ENCODE measurements around the gene TAP1.
"Not testable (repeated sequence)": the region's sequence is repeated elsewhere in the genome, so short reads cannot be mapped to it uniquely, and the experiment has no call there.

Gene TAP1, protein sequence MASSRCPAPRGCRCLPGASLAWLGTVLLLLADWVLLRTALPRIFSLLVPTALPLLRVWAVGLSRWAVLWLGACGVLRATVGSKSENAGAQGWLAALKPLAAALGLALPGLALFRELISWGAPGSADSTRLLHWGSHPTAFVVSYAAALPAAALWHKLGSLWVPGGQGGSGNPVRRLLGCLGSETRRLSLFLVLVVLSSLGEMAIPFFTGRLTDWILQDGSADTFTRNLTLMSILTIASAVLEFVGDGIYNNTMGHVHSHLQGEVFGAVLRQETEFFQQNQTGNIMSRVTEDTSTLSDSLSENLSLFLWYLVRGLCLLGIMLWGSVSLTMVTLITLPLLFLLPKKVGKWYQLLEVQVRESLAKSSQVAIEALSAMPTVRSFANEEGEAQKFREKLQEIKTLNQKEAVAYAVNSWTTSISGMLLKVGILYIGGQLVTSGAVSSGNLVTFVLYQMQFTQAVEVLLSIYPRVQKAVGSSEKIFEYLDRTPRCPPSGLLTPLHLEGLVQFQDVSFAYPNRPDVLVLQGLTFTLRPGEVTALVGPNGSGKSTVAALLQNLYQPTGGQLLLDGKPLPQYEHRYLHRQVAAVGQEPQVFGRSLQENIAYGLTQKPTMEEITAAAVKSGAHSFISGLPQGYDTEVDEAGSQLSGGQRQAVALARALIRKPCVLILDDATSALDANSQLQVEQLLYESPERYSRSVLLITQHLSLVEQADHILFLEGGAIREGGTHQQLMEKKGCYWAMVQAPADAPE

DNA sequence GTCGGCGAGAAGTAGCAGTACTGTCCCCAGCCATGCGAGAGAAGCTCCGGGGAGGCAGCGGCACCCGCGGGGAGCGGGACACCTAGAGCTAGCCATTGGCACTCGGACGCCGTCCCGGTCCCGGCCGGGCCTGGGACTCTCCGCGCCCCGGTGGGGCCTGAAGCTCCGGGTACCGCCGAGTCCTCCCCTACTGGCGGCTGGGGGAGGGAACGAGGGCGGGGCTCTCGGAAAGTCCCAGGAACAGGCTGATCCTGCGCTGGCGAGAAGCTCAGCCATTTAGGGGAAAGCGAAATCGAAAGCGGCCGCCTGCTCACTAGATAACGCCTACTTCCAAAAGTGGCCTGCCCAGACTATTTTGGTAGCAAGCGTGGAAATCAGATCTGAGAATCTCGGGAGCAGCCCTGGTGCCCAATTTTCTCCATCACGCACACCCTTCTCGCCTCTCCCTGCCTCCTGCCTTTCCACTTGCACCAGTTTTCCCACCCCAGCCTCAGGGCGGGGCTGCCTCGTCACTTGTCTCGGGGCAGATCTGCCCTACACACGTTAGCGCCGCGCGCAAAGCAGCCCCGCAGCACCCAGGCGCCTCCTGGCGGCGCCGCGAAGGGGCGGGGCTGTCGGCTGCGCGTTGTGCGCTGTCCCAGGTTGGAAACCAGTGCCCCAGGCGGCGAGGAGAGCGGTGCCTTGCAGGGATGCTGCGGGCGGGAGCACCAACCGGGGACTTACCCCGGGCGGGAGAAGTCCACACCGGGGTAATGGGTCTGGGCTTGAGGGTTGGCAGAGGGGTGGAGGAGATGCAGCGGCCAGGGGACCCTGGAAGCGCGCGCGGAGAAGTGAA is at the start of gene TAP1, which contains the start of gene PSMB9:
Gene TAP1 (minus strand): TSS at position 164 of the 835 bp plus-strand sequence. CDS start 68 bp downstream, at position 96.
Gene PSMB9 (plus strand): TSS at position 652 of the 835 bp plus-strand sequence. CDS start 38 bp downstream, at position 690.
- DNase-seq (ENCODE audit: low read depth): peak; percentile 89

DNA sequence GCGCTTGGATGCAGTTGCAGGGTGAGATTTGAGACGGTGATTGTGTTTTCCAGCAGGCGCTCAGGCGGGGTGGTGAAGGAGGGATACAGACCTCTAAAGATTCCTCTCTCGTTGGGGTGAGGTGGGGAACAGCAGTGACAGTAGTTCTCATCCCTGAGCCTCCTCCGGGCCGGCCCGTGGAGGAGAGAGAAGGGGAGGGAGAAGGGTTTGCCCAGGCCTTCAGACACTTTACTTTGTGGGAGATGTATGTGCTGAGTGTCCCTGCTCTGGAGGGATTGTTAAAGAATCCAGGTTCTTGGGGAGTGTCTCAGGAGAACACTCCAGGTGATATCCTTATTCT is 41.5 kb upstream of the TAP1 start:
- DNase-seq (ENCODE audit: low read depth): no peak

DNA sequence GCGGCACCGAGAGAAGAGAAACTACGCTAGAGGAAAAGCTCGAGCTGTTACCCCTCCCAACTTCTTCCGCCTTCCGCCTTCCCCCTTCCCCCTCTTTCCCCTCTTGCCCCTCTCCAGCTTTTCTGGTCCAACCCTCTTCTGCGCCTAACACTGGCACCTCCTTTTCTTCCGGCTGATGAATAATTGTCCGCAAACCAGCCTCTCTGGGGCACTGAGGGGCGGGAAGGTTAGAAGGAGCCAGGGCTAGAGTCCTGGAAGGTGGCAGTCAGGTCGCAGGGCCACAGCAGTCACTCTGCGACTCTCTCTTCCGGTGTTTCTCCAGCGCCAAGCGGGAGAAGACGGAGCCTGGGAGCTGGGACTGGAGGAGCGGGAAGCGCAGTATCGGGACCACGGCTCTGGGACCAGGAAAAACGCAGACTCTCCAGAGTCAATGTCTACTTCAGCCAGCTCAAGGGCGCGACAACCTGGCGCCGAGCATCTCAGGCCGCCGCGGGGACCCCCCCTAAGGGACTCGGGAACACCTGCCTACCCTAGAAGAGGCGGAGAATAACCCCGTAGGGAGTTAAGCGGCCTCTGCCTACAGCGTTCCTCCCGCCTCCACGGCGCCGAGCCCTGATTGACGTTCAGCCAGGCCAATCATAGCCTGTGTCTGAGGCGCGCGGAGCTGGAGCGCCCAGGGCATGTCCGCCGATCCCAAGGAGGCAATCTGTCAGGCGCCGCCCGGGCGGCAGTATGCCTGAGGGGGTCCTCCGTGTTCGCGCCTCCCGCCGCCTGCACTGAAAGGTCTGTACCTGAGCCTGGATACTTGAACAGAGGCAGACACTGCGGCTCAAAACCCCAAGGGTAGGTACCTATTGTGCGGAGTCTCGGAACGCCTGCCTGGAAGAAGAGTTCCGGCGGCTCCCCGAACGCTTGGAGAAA is 40.8 kb upstream of the TAP1 start:
- DNase-seq (ENCODE audit: low read depth): peak; percentile 91

DNA sequence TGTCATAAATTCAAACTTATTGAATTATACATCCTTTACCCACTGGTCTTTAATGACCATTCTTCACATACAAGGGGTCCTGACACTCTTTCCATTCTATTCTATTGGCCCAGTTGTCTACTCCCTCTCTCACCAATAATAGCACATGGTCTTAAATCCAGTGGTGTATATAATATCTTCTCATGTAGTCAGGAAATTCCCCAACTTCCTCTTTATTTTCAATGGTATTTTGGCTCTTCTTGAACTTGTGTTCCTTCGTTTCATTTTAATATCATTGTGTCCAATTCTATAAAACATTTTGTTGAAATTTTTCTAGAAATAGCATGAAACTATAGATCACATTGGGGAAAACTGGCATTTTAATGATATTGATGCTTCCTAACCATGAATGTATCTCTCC is 37.3 kb upstream of the TAP1 start:
- DNase-seq (ENCODE audit: low read depth): no peak

DNA sequence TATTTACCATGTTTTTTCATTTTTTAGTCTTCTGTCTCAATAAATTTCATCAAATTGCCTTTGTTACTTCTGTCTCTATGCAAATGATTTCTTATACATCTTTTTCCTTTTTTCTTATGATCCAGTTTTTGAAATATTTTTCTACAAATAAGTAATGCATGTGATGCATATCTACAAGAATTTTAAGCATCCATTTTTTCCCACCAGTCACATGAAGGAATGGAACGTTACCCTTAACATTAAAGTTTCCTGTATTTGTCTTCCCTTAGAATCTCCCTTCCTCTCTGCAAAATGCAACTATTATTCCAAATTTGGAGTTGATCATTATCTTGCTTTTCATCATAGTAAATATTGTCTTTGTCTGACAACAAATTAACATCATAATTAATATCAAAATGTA is 36.0 kb upstream of the TAP1 start:
- DNase-seq (ENCODE audit: low read depth): no peak

DNA sequence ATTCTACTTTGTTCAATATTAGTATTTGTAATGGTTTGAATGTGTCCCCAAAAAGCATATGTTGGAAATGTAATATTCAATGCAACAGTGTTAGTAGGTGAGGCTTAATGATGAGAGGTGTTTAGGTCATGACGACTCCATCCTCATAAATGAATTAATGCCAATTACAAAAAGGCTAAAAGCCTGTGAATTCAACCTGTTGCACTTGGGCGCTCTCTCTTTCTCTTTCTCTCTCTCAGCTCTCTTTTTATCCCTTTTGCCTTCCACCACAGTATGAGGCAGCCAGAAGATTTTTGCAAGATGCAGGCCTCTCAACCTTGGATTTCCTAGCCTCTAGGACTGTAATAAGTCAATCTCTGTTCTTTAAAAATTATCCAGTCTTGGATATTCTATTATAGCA is 35.1 kb upstream of the TAP1 start:
- DNase-seq (ENCODE audit: low read depth): no peak

DNA sequence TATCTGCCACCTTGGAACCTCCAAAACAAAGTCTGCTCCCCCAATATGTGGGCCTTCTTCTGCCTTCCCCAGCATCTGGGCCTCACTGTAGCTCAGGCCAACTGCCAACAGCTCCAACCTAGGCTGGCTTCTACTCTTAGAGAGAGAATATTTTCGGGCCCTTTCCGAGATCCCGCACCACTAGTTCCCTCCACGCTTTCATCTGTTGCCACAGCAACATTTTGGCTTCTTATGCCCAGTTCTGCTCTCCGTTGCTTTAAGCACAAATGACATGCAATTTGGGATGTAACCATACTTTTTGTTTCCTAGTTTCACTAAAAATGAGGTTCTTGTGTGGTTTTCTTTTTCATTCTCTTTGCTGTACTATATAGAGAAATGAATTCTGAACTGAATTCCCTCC is 34.1 kb upstream of the TAP1 start:
- no peak for DNase-seq (ENCODE audit: low read depth)

DNA sequence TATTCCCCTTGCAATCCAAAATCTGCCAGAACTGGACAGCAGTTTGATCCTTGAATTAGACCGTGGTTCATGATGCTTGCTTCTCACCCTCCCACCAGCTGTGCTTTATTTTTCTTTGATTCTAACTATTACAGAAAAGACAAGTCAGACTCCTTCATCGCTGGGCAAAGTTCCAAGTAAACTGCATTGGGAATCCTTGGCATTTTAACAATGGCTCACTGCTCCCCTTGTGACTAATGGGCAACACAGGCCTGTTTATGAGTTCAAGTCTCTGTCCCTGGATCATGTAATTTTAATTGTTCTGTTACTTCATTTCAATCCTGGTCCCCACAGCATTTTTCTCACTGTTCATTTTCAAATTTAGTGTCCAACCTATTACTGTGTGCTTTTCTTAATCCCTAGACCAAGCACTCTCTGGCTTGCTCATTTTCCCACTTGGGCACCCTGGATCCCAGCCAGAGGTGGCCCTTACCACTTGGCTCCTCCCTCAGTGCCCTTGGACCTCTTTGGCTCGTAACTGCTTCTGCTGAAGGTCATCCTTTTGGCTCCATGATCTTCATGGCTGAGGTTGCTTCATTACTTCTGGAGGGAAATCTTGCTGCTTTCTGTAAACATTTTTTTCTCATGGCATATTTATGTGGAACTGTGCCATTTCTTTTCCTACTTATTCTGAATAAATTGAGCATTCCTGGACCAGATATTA is 33.3 kb upstream of the TAP1 start:
- DNase-seq (ENCODE audit: low read depth): no peak

DNA sequence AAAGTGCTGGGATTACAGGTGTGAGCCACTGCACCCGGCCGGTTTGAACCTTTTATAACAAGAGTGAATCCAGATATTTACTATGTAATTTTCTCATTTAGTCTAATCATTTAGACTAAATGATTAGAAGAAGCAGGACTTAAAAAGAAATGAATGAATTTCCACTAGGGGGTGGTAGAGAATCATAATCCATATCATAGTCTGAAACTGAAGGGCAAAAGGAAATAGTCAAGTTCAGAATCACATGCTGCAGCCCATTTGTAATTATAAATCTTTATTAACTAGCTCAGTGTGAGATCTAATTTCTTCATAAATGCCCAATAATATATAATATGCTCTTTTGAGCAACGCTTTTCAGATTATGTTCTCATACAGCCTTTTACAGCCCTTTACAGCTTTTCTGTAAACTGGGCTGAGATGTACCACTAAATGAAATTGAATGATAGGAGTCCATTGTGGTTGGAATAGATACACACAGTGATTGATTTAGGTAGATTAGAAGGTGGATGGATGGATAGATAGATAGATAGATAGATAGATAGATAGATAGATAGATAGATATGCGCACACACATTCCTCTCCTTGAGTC is 32.3 kb upstream of the TAP1 start:
- no peak for DNase-seq (ENCODE audit: low read depth)

DNA sequence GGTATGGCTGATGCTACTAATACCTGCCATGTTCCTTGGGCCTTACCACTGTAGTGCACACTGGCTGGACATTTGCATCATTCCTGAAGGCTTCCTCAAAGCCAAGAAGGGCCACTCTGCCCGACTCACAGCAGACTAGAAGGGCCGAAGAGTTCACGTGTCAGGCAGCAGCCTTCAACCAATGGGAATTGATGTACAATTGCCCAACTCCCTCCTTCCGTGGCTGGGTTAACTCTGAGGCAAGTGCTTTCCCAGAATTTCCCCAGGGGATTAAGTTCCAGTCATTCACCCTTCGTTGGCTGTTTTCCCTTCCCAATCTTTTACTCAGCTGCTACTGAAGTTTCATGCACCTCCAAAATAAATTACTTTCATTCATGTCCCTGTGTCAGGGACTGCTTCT is 30.3 kb upstream of the TAP1 start:
- no peak for DNase-seq (ENCODE audit: low read depth)

DNA sequence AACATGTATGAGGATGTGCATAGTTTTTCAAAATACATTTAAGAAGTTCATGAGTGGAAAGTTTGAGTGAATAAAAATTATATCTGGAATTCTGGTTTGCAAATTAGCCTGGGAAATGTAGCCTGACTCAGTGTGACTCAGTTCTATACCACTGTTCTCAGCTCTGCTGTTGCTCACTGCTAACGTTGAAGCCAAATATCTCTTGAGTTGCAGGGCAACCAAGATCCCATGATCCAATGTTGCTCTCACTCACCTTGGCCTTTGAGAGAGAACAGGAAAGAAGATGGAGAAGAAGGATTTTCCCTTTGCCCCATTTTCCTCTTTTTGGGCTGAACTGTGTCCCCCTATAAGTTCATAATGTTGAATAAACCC is 29.4 kb upstream of the TAP1 start:
- DNase-seq (ENCODE audit: low read depth): no peak

DNA sequence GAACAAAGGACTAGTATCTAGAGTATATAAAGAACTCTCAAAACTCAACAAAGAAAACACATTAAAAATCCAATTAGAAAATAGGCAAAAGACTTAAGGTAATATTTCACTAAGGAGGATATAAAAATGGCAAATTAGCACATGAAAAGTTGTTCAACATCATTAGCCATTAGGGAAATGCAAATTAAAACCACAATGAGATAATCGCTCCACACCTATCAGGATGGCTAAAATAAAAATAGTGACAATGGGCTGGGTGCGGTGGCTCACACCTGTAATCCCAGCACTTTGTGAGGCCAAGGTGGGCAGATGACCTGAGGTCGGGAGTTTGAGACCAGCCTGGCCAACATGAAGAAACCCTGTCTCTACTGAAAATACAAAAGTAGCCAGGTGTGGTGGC is 27.5 kb upstream of the TAP1 start:
- not testable (repeated sequence) for DNase-seq (ENCODE audit: low read depth)

DNA sequence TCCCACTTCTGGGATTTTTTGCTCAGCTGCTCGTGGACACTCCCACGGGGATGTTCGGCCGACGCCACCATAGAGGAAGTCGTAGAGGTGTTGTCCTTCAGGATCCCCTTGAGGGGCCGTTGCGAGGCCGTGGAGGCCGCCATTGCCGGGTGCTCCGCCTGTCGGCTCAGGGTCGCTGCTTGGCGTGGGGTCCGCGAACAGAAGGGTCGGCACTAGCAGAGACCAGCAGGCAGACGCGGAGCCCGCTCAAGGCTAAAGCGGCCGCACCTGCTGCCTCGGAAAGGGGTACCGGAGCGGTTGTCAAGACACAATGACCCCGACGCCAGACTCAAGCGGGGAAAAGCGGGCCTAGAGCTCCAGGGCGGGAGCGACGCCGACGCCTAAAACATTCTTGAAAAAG is 26.2 kb upstream of the TAP1 start:
- no peak for DNase-seq (ENCODE audit: low read depth)

DNA sequence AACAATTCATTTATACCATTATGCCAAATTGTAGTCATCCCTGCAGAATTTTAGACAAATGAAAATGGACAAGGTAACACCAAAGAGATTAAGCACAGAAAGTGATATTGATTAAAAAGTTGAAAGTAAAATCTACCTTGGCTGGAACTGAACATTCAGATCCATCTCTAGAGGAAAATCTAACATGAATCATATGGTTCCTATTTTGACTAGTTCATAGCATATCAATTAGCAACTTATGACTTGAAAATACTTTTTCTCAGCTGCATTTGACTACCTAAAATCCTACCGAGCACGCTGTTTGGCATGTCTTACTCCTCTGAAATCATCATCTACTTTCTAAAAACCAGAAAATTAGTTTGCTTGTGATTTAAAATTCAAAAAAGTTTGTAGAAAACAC is 23.1 kb upstream of the TAP1 start:
- DNase-seq (ENCODE audit: low read depth): no peak

DNA sequence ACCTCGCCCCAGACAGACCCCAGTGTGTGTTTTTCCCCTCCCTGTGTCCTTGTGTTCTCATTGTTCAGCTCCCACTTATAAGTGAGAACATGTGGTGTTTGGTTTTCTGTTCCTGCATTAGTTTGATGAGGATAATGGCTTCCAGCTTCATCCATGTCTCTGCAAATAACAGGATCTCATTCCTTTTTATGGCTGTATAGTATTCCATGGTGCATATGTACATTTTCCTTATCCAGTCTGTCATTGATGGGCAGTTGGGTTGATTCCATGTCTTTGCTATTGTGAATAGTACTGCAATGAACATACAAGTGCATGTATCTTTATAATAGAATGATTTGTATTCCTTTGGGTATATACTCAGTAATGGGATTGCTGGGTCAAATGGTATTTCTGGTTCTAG is 20.4 kb upstream of the TAP1 start:
- not testable (repeated sequence) for DNase-seq (ENCODE audit: low read depth)

DNA sequence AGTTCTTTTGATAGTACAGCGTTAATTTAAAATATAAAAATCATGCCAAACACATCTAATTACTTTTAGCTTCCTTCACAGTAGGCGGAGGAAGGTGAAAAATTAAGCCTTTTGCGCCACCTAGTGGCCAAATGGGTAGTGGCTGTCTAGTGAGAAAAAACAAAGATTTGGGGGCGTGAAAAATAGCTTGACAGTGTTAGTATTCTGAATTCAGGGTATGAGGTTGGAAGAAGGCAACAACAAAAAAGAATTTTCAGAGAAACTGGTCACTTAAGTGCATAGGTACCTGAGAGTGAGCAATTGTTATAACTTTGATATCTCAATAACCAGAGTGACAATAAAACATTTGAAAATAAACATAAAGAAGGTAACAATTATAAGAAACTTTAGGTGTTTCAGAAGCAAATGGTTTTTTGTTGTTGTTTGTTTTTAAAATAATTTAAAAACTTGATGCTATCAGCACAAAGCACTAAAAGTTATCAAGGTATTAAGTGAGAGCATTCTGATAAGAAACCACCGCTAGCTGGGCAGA is 14.8 kb upstream of the TAP1 start:
- peak; percentile 81 for DNase-seq (ENCODE audit: low read depth)

DNA sequence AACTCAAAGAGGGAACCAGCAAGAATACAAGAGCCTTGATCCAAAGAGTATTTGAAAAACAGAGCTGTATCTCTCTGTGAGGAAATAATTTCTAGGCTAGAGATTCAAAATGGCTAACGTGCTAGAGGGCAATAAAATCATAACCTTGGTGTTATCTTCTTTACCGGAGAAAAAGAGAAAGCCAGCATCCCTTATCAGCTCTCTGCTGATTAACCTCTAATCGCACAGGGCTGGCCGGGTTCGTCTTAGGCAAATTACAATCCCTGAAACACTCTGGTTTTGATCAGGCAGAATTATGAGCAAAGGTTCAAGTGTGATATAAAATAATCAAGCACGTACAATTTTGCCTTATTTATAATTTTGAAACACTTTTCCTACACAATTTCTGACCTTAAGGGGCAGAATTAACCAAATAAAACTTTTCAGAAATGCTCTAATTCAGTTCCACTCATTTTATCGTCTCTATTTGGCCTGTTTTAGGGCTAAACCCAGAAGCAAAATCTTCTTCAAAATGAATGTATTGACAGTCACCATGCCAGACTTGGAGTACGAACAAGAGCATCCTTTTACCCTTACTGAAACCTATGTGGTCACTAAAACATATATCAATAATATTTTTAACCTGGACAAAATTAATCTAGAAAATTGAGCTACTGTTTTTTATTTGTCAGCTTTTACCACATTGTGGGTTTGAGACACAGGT is 14.2 kb upstream of the TAP1 start:
- DNase-seq (ENCODE audit: low read depth): no peak

DNA sequence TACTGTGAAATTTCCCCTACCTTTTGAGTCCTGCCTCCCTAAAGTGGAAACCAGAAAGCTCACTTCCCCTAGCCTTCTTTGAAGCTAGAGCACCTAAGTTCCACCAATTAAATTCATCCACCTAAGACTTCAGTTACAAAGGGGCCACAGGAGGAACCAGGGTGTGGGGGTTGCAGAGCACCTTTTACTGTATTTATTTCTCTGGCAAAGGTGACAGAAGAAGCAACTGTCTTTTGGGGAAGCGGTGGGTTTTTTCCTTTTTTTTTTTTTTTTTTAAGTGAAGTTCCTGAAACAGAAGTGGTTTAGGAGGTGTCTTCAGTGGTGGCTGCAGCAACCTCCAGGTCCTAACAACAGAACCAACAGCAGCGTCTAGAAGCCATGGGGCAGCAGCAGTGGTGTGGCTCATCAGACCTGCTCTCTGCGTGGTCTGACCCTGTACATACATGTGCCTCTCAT is 13.5 kb upstream of the TAP1 start:
- no peak for DNase-seq (ENCODE audit: low read depth)

DNA sequence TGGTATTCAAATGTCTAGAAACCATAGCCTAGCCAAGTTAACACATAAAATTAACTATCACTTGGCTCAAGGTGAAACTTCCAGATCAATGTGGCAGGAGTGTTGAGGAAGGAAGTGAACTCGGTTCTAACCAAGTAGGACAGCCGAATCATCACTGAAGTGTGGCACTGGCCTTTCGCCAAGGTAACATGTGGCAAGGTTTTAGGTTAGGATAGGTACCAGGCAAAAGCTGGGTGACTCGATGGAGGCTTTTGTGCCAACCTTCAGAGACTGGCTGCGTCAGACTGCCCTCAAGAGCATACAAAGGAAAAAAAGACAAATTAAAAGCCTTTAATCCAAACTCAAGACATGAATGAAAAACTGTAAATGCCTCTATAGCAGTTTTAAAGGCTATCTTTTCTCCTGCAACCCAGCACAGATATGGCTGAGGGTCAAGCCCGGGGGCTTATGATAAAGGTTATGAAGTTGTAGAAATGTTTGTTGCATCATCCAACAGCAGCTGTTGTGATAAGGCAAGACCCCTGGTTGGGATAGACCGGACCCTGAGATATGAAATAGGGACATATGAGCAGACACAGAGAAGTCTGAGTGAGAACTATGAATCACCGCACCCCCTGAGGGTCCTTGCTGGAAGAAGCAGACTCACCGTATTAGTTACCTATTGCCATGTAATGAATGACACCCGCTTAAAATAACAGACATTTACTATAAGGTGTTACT is 12.4 kb upstream of the TAP1 start:
- DNase-seq (ENCODE audit: low read depth): no peak
